GM18907 (cell line): ENCODE results near the gene QSER1.
A peak's percentile ranks its signal among the peaks of the same experiment; 100 is the strongest.

Source experiments
- ATAC-seq: cut with Tn5 transposase; IDR thresholded peaks from one replicate; pipeline ENCODE4 v1.9.1; 2021; ENCODE audit warnings: mild to moderate bottlenecking, moderate library complexity; ENCODE audit not compliant: unreplicated experiment

Gene QSER1

GRCh38 chr11:32890843-32891656 is 1.6 kb upstream of the QSER1 start:
- ATAC-seq = no peak

GRCh38 chr11:32891657-32892354 is 805 bp upstream of the QSER1 start:
- ATAC-seq = no peak

GRCh38 chr11:32893093-32893342 is 407 bp downstream of the QSER1 start:
- ATAC-seq = no peak

GRCh38 chr11:32893343-32894148 is 935 bp downstream of the QSER1 start:
- ATAC-seq = peak; percentile 40

- ATAC-seq = no peak
Observed at GRCh38 chr11:32894149-32894827, 1.7 kb downstream of the QSER1 start.

- ATAC-seq = no peak
Observed at GRCh38 chr11:32894921-32895320, 2.3 kb downstream of the QSER1 start.

- ATAC-seq = no peak
Observed at GRCh38 chr11:32895471-32895870, 2.9 kb downstream of the QSER1 start.

GRCh38 chr11:32897103-32897502 is 4.5 kb downstream of the QSER1 start:
- ATAC-seq = no peak

- peak; percentile 71 for ATAC-seq
Observed at GRCh38 chr11:32899438-32899837, 6.8 kb downstream of the QSER1 start.

GRCh38 chr11:32902089-32902665 is 9.6 kb downstream of the QSER1 start:
- ATAC-seq = no peak

- ATAC-seq = no peak
Observed at GRCh38 chr11:32905028-32905667, 12.5 kb downstream of the QSER1 start.

GRCh38 chr11:32908619-32909018 is 16.0 kb downstream of the QSER1 start:
- no peak for ATAC-seq

- ATAC-seq = no peak
Observed at GRCh38 chr11:32911413-32911812, 18.8 kb downstream of the QSER1 start.

GRCh38 chr11:32913445-32913844 is 20.8 kb downstream of the QSER1 start:
- ATAC-seq = no peak

GRCh38 chr11:32916361-32916760 is 23.8 kb downstream of the QSER1 start:
- ATAC-seq = no peak

- no peak for ATAC-seq
Observed at GRCh38 chr11:32916994-32917393, 24.4 kb downstream of the QSER1 start.

- no peak for ATAC-seq
Observed at GRCh38 chr11:32918427-32918826, 25.8 kb downstream of the QSER1 start.

GRCh38 chr11:32919338-32919737 is 26.7 kb downstream of the QSER1 start:
- ATAC-seq = no peak

- ATAC-seq = no peak
Observed at GRCh38 chr11:32920570-32920969, 28.0 kb downstream of the QSER1 start.

GRCh38 chr11:32921204-32921603 is 28.6 kb downstream of the QSER1 start:
- no peak for ATAC-seq
